WTC11 (cell line): ENCODE results near the gene CDH12.

Experiments
- CTCF ChIP-seq: fragments of 200-600 bp; IDR thresholded peaks from 2 replicates; pipeline ENCODE4 v1.8.0; 2022; ENCODE audit warnings: antibody characterized with exemption
- MAX ChIP-seq: sonication (generic); formaldehyde crosslinking; IDR thresholded peaks from 2 replicates; pipeline ENCODE4 v1.8.0; 2022; ENCODE audit warnings: mild to moderate bottlenecking, missing genetic modification reagents
- USF1 ChIP-seq: sonication (generic); formaldehyde crosslinking; IDR thresholded peaks from 2 replicates; pipeline ENCODE4 v1.8.0; 2022; ENCODE audit warnings: mild to moderate bottlenecking, missing genetic modification reagents

- TF ChIP-seq CTCF, result no peak
- no peak for TF ChIP-seq MAX (CRISPR knock-in tag)
- TF ChIP-seq USF1, result no peak
These were observed 960.0 kb downstream of the CDH12 start for GRCh38 chr5:21893161-21893560.
